GM23248 (cell line): Measurements from ENCODE around the gene MED22. TPM values are rescaled to one million over a fixed set of nuclear protein-coding genes. Genes with fewer than 3 reads are reported as not detected.
"Not testable (repeated sequence)": the region's sequence is repeated elsewhere in the genome, so short reads cannot be mapped to it uniquely, and the experiment has no call there.

Experiments used
- DNase-seq: peaks from one replicate; pipeline ENCODE4 v3.0.0-alpha.2; 2015
- H2AFZ ChIP-seq: fragments of 200-600 bp; sonication (generic); 2 replicates; pipeline ENCODE4 v1.6.1; 2016; ENCODE audit warnings: antibody characterized with exemption
- H3F3A ChIP-seq: fragments of 200-600 bp; sonication (generic); 2 replicates; pipeline ENCODE4 v1.6.1; 2016; ENCODE audit warnings: mild to moderate bottlenecking, antibody characterized with exemption, mixed run types; ENCODE audit not compliant: insufficient read depth
- H3K27ac ChIP-seq: fragments of 200-600 bp; sonication (generic); 2 replicates; pipeline ENCODE4 v1.5.1; 2016; ENCODE audit warnings: mild to moderate bottlenecking
- H3K27me3 ChIP-seq: fragments of 200-600 bp; sonication (generic); replicated peaks from 2 replicates; pipeline ENCODE4 v1.6.1; 2016; ENCODE audit warnings: mild to moderate bottlenecking; ENCODE audit not compliant: insufficient read depth
- H3K36me3 ChIP-seq: fragments of 200-600 bp; sonication (generic); 2 replicates; pipeline ENCODE4 v1.6.1; 2016; ENCODE audit warnings: low read depth, mild to moderate bottlenecking
- H3K4me1 ChIP-seq: fragments of 200-600 bp; sonication (generic); 2 replicates; pipeline ENCODE4 v1.6.1; 2016; ENCODE audit warnings: mild to moderate bottlenecking; ENCODE audit not compliant: insufficient read depth
- H3K4me2 ChIP-seq: fragments of 200-600 bp; sonication (generic); one replicate; pipeline ENCODE4 v1.6.1; 2016; ENCODE audit warnings: mild to moderate bottlenecking; ENCODE audit not compliant: unreplicated experiment
- H3K4me3 ChIP-seq: fragments of 200-600 bp; sonication (generic); 2 replicates; pipeline ENCODE4 v1.5.1; 2016; ENCODE audit warnings: mild to moderate bottlenecking
- H3K79me2 ChIP-seq: fragments of 200-600 bp; sonication (generic); 2 replicates; pipeline ENCODE4 v1.6.1; 2016; ENCODE audit warnings: mild to moderate bottlenecking; ENCODE audit not compliant: insufficient read depth
- H3K9ac ChIP-seq: fragments of 200-600 bp; sonication (generic); 2 replicates; pipeline ENCODE4 v1.6.1; 2016; ENCODE audit warnings: mild to moderate bottlenecking
- H3K9me2 ChIP-seq: fragments of 200-600 bp; sonication (generic); 2 replicates; pipeline ENCODE4 v1.6.1; 2016; ENCODE audit warnings: mixed run types, mild to moderate bottlenecking, moderate library complexity; ENCODE audit not compliant: insufficient read depth
- H3K9me3 ChIP-seq: fragments of 200-600 bp; sonication (generic); one replicate; pipeline ENCODE4 v1.6.1; 2017; ENCODE audit warnings: low read depth
- H4K20me1 ChIP-seq: fragments of 200-600 bp; sonication (generic); 2 replicates; pipeline ENCODE4 v1.6.0; 2016; ENCODE audit not compliant: insufficient read depth
- EZH2 ChIP-seq: fragments of 200-600 bp; sonication (generic); IDR thresholded peaks from 2 replicates; pipeline ENCODE4 v1.6.1; 2018; ENCODE audit warnings: antibody characterized with exemption, mild to moderate bottlenecking; ENCODE audit not compliant: insufficient read depth, poor library complexity, severe bottlenecking
- EZH2phosphoT487 ChIP-seq: fragments of 200-600 bp; sonication (generic); IDR thresholded peaks from 2 replicates; pipeline ENCODE4 v1.6.1; 2018; ENCODE audit warnings: antibody characterized with exemption, moderate library complexity, mild to moderate bottlenecking, low read depth; ENCODE audit not compliant: insufficient read depth
- WGBS, 2 experiments: methylation state at CpG; one replicate each; pipeline ENCODE4 v1.1.6; 2015 to 2017; ENCODE audit warnings: low lambda C conversion rate in 2 of 2, low coverage in 1 of 2; ENCODE audit errors: missing lambda C conversion rate in 2 of 2; 5-methylcytosine and 5-hydroxymethylcytosine counted together
- in situ Hi-C: fragments of 300-500 bp; cut with MboI; formaldehyde crosslinking; loops from 2 replicates; pipeline ENCODE4 v1.15.0; 2020
- polyA plus RNA-seq: library from polyadenylated mRNA; unstranded; fragments of >200 nt; fragmentation: Nextera tagmentation; extraction: Ambion mirVana; gene quantifications from 2 replicates; pipeline ENCODE4 v1.2.1, GENCODE V29; 2016
- total RNA-seq: library from RNA; depleted of rRNA; stranded (reverse); fragments of >200 nt; shearing (Covaris generic); gene quantifications from 2 replicates; pipeline ENCODE4 v1.2.3, GENCODE V29; 2014

MED22 gene
- total and polyA plus RNA-seq, 2 experiments from 2014 or later, result 14.1 to 28.6 TPM

DNA sequence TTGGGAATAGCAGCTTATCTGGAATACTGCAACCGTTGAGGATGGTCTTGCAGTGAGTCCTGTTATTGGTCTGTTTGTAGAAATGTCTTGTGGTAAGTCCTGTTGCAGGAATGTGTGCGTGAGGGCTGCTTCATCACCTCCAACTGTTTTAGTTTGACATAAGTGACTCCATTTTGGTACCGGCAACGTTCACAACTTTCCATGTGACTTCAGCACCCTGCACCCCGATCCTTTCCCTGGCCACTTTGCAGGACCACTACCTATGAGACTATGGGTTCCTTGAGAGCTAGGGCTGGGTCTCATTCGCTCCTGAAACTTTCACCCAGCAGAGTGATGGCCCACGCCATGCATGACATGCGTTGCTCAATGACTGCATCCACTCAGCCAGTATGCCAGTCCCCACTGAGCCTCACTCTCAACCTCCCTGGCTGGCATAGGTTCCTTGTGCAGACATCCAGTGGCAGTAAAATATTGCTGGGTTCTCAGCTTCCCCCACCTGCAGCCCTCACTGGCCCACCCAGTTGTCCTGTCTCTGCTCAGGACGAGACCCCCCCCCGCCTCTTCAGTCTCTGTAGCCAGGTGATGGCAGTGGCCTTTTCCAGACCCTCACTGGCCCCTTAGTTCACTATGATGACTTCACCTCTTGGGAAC, 20.0 kb downstream of the MED22 start:
- no peak for DNase-seq

GRCh38 chr9:133327021-133327420, 20.9 kb downstream of the MED22 start:
- H4K20me1 ChIP-seq, H3K27me3 ChIP-seq, H3K4me3 ChIP-seq, H3K27ac ChIP-seq, in situ Hi-C loops, H3K9me2 ChIP-seq, H3F3A ChIP-seq, H3K79me2 ChIP-seq, H3K9ac ChIP-seq, DNase-seq, H2AFZ ChIP-seq, H3K9me3 ChIP-seq, H3K4me2 ChIP-seq, H3K4me1 ChIP-seq: not testable (repeated sequence)
- WGBS, 2 experiments, result 71 to 72% methylated on average over 6 of the region's 6 CpGs
- peaks cover 11% of the 10 kb centered on the region; the same call in 1 of the 2 replicates for H3K36me3 ChIP-seq

More for the DNA sequence above, 20.0 kb downstream of the MED22 start:
- Histone ChIP-seq H3K9me3 (no peaks in the 10 kb centered on the region), H3K9ac (no peak overlapping the region), H3K79me2 (peaks cover 5% of the 10 kb centered on the region; the same call in 1 of the 2 replicates), H3K4me2 (no peak overlapping the region), H2AFZ (no peak overlapping the region), H4K20me1 (no peaks in the 10 kb centered on the region), H3K4me1 (no peaks in the 10 kb centered on the region), H3K36me3 (peaks cover 11% of the 10 kb centered on the region; the same call in 1 of the 2 replicates), H3K27ac (no peak overlapping the region), H3F3A (peaks cover 9% of the 10 kb centered on the region; the same call in 1 of the 2 replicates), H3K4me3 (no peak overlapping the region), H3K27me3 (no peaks in the 10 kb centered on the region), H3K9me2 (no peaks in the 10 kb centered on the region)
- in situ Hi-C loops, result no loop called here
- no peak for TF ChIP-seq EZH2phosphoT487
- no peak for TF ChIP-seq EZH2
- 72 to 77% methylated on average over 9 to 10 of the region's 10 CpGs for WGBS, 2 experiments

GRCh38 chr9:133323991-133324703, 23.8 kb downstream of the MED22 start:
- in situ Hi-C loops, result no loop called here
- H3K4me1 ChIP-seq, result no peaks in the 10 kb centered on the region

GRCh38 chr9:133323211-133323610, 24.7 kb downstream of the MED22 start:
- Histone ChIP-seq H3K4me2 (no peak overlapping the region), H3K36me3 (no peaks in the 10 kb centered on the region), H3K4me3 (no peak overlapping the region), H3K4me1 (no peaks in the 10 kb centered on the region), H4K20me1 (no peaks in the 10 kb centered on the region), H3K79me2 (no peaks in the 10 kb centered on the region), H3F3A (no peaks in the 10 kb centered on the region), H2AFZ (no peak overlapping the region), H3K9ac (no peak overlapping the region), H3K9me3 (no peaks in the 10 kb centered on the region), H3K9me2 (no peaks in the 10 kb centered on the region), H3K27ac (no peak overlapping the region), H3K27me3 (no peaks in the 10 kb centered on the region)
- TF ChIP-seq EZH2phosphoT487, result no peak
- no peak for TF ChIP-seq EZH2
- DNase-seq, result no peak
- in situ Hi-C loops, result no loop called here
- WGBS, 2 experiments, result 60 to 62% methylated on average over 10 of the region's 10 CpGs

More at GRCh38 chr9:133323991-133324703, 23.8 kb downstream of the MED22 start:
- no peak overlapping the region for H3K4me3 ChIP-seq
- H3K9me2 ChIP-seq, result no peaks in the 10 kb centered on the region
- TF ChIP-seq EZH2phosphoT487 (no peak), EZH2 (no peak)
- H3K9ac ChIP-seq, result no peak overlapping the region
- H3K4me2 ChIP-seq, result no peak overlapping the region
- H3K27ac ChIP-seq, result no peak overlapping the region
- no peaks in the 10 kb centered on the region for H3K27me3 ChIP-seq
- H2AFZ ChIP-seq, result no peak overlapping the region
- H3K9me3 ChIP-seq, result no peaks in the 10 kb centered on the region
- no peaks in the 10 kb centered on the region for H4K20me1 ChIP-seq
- H3K79me2 ChIP-seq, result no peaks in the 10 kb centered on the region
- 82 to 86% methylated on average over 13 of the region's 13 CpGs for WGBS, 2 experiments
- no peaks in the 10 kb centered on the region for H3F3A ChIP-seq
- no peaks in the 10 kb centered on the region for H3K36me3 ChIP-seq
- no peak for DNase-seq
